Hematopoietic multipotent progenitor cell treated with erythropoietin and hydrocortisone succinate and interleukin-3 and kit ligand, for 17 days (in vitro differentiated cells): ENCODE results near the gene MEGF9.
A peak's percentile ranks its signal among the peaks of the same experiment; 100 is the strongest.

Experiments
- DNase-seq: peaks from one replicate; pipeline ENCODE4 v3.0.0-alpha.2; 2015; ENCODE audit warnings: low spot score

Gene MEGF9

DNA sequence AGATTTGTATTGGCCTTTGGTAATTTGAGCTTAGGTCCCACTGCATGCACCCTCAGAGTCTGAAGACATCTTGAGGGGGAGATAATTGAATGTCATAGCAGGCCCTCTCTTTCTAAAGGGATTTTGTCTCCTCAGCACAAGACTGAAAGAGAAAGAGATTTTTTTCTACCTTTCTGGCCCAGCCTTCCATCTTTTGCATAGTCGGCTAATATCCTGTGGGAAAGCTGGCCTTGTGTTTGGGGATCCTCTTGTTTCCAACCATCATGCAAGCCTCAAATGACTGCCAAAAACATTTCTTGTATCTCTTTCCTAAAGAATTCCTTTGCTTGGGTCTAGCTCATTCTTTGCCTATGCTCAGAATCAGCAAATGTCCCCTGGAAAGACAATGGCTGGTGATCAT, 92.3 kb downstream of the MEGF9 start:
- no peak for DNase-seq

DNA sequence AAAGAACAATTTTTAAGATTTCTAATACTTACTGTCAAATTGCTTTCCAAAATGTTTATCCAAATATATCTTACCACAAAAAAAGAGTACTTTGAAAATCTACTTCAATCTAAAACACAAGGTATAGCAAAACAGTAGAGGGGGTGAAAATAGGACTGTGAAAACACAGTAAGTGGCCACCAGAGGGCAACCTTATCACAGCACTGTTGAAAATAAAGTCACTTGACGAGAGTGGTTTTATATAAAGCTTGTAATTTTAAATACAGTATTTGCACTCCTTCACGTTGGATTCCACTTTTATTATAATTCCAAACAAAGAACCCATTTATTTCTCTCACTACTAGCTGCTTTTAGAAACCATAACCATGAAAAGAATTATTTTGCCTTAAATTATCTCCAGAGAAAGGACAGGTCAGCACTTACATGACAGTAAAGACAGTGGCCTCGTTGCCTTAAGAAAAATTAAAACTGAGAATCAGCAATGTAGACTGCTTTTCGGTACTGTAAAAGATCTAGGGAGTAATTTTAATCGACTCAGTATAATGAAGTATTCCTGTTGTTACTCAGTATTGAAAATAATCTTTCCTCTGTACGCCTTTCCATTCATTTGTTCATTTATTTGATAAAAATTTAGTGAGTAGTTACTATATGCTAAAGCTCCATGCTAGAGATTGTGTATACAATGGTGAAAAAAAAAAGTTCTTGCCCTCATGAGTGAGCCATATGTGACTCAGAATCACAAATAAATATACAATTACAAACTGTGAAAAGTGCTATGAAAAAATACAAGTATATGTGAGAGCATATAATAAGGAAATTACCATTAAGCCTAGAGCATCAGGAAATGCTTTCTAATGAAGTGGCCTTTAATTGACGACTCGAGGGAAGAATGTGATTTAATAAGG, 94.3 kb downstream of the MEGF9 start:
- peak; percentile 85 for DNase-seq

DNA sequence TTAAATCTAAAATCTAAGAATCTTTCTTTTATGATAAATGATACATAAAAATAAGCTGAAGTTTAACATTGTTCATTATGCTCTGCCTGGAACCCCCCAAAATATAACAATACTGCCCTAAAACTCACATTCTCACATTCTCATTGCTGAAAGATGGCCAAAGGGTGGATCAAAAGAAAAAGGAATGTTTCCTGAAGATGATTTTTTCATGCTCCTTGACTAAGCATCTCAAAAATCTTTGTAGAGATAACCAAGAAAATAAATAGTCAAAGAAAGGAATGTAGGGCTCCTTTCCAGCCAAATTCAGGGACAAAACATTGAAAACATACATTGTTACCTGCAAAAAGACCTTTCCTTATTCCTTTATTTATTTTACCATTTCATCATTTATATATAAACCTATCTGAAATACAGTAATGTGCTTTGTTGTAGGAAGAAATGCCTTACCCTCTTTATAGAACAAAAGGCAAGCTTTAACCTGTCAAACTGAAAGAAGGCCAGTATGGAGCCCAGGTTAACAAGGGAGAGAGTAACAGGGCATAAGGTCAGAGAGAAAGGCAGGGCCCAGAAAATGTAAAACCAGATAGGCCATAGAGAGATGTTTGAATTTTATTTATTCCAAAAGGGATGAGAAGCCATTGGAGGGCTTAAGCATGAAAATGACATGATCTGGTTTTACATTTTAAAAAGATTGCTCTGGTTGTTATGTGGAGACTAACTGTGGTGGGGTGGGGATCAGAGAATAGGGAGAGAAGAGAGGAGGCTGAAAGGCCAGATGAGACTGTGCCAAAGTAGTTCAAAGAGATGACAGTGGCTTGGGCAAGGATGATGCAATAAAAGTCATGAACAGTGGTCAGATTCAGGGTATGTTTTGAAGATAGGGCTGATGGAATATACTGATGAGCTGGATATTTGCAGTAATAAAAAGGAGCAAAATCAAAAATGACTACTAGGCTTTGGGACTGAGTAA, 97.0 kb downstream of the MEGF9 start:
- no peak for DNase-seq

DNA sequence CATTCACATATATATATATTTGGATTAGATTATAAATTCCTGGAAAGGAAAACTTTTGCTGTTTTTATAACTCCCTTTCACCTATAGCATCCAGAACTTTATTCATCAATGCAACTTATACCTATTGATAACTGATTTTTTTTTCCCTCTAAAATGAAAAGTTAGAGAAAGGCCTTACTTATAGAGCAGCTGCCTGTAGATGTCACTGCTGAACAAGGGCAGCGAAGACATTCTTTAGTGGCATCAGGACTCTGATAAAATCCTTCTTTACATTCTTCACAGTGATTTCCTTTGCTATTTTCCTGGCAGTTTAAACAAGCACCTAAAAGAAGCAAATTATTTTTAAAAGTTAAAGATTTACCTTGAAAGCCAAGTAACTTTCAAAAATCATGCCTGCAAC, 102.1 kb downstream of the MEGF9 start:
- no peak for DNase-seq

DNA sequence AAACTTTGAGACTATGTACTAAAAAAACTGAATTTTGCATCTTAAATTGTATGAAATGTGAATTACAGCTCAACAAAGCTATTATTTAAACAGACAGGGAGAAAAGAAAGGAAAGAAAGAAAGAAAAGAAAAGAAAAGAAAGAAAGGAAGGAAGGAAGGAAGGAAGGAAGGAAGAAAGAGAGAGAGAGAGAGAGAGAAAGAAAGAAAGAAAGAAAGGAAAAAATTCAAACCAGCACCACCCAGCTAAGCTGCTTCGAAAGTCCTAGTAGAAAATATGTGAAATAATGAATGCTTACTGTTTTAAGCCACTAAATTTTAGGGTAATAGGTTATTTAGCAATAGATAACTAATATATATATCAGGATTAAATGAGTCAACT, 102.6 kb downstream of the MEGF9 start:
- no peak for DNase-seq

DNA sequence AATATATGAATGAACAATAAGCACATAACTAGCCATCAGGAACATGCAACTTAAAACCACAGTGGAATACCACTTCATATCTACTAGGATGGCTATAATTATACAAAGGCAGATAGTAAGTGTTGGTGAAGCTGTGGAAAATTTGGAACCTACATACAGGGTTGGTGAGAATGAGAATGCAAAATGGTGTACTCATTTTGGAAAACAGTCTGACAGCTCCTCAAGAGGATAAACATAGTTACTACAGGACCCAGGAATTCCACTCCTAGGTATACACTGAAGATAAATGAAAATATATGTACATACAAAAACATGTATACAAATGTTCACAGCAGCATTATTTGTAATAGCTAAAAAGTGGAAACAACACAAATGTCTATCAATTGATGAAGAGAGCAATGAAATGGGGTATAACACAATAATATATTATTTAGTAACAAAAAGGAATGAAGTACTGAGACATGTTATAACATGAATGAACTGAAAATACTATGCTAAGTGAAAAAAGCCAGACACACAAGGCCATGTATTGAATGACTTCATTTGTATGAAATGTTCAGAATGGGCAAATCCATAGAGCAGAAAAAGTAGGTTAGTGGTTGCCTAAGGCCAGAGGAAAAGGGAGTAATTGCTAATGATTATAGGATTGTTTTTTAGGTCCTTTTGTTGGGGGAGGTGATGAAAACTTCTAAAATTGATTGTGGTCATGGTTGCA, 103.1 kb downstream of the MEGF9 start:
- DNase-seq: peak; percentile 45

DNA sequence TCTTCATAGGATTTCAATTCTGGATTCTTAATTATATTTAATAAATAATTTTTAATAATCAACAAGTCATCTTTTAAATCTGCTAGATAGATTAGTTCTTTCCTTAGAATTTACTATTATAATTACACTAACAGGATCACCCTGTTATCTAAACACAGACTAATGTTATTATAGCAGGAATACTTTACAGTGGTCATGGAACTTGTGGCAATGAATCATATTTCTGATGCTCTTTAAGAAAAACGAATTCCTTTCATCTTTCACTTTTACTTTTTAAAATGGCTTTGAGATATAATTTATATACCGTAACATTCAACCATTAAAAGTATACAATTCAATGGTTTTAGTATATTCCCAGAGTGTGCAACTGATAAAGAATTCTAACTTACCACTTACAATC, 104.6 kb downstream of the MEGF9 start:
- DNase-seq: no peak

DNA sequence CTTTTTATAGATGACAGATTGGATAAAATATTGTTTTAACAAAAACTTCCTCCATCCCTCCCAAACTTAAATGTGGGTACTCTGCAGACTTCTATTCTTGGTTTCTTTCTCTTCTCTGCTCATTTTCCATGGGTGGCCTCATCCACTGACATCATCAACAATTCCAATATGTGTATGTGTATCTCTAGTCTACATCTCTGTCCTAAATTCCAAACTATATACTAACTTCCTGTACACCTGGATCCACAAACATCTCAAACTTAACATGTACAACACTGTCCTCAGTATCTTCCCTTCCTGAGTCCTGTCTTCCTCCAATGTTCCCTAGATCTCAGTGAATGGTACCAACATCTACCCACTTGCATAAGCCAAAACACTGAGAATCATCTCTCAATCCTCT, 105.8 kb downstream of the MEGF9 start:
- DNase-seq: no peak

DNA sequence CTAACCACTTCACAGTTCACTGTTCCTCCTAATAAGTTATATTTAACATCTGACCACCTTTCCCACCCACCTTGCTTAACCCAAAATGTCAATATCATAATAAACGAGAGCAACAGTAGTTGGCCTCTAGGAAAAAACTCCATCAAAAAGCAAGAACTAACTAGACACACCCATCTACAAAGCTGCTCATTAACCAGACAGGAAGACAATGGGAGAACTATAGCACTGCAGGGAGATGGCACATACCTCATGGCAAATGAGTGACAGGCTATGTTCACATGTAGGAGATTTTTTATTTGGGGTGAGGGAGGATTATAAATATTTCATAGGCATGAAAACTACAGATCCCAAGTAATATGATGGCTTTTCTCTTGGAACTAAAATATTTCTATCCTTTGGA, 110.7 kb downstream of the MEGF9 start:
- no peak for DNase-seq

DNA sequence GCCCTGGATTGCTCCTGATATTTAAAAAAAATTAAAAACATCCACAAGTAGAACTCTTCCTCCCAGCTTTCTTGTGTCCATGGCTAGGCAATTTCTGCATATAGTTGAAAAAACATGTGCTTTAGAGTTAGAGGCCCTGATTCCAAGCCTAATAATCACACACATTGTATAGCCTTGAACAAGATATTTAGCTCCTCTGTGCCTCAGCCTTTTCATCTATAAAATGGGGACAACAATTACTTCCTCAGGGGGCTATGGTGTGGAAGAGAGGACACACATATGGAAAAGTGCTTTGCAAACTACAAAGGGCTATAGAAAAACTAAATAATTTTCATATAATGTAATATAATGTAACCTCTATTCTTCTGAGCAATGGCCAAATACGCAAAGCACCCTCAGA, 111.3 kb downstream of the MEGF9 start:
- no peak for DNase-seq

DNA sequence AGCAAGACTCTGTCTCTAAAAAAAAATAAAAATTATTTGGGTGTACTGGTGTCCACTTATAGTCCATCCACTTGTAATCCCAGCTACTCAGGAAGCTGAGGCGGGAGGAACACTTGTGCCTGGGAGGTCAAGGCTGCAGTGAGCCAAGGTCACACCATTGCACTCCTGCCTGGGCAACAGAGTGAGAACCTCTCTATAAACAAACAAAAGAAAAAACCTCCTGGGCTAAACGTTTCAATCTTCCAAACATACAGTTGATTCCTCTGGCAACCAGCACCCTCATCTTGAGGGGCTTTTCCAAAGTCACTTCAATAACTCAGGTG, 120.4 kb downstream of the MEGF9 start:
- DNase-seq: no peak

DNA sequence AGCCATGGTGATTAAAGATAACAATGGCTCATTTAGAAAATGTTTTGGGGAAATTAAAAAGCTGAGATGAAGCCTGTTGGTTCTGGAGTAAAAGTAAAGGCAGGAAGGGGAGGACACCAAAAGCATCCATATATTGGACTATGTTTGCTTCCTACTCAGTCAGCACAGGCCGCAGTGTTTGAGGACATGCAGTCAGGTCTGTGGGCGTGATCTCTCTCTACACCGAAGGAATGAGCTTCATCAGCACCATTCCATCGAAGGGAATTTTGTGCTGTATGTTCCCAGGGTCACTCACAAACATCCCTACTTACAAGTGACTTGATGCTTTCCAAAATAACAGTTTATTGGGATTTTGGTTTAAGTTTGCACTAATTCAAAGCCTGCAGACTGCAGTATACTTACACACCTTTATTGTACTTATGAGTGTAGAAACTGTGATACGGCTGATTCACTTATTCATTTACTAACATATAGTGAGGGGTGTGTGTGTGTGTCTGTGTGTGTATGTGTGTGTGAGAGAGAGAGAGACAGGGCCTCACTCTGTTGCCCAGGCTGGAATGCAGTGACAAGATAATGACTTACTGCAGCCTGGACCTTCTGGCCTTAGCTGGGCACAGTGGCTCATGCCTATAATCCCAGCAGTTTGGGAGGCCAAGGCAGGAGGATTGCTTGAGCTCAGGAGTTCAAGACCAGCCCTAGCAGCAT, 120.9 kb downstream of the MEGF9 start:
- DNase-seq: no peak

DNA sequence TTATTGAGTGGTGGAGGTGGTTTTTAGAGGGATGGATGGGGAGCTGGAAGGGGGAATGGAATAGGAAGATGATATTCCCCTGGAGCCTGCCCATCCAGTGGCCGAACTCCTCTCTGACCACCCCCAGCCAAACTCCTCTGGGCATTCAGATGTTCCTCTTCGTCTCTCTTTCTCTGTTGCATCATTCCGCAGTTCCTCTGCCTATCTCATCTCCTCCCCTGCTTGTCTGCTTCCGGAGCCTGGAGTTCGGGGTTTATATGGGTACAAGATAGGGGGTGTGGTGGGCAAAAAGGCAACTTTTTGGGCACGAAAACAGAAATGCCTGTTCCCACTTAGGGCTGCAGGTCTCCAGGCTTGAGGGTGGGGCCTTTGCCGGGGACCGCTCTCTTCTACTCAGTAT, 122.1 kb downstream of the MEGF9 start:
- no peak for DNase-seq

DNA sequence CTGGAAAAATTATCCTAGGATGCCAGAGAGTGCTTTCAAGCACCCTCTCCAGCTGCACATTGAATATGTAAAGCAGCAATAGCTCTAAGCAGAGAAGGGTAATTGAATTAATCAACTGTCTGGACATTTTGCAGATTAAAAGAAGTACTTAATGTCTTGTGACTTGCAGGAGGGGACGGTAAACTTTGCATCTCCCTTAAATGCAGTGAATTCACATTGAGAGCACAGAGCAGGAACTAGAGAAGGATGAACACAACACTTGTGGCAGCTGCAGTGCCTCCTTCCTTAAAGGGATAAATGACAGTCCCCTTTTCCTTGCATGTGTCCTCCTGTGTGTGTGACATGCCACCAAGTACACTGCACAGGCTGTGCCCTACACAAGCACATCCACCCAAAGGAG, 126.9 kb downstream of the MEGF9 start:
- no peak for DNase-seq

DNA sequence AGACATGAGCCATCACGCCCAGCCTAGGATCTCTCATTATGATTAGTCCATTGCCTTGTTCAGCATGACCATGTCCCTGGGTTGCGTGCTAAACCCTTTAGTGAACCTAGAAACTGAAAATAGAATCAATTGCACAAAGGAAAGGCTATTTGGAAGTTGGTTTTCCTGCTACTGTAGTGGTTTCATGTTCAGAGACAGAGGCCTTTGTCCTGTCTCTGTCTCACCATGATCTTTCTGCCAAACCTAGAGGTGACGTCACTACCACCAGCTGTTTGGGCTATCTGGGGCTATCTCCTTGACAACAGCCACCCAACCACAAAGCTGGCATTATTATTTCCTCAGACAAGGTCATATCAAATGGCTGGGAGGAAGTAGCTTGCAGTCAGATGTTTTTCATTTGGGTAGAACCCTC, 130.3 kb downstream of the MEGF9 start:
- peak; percentile 38 for DNase-seq

DNA sequence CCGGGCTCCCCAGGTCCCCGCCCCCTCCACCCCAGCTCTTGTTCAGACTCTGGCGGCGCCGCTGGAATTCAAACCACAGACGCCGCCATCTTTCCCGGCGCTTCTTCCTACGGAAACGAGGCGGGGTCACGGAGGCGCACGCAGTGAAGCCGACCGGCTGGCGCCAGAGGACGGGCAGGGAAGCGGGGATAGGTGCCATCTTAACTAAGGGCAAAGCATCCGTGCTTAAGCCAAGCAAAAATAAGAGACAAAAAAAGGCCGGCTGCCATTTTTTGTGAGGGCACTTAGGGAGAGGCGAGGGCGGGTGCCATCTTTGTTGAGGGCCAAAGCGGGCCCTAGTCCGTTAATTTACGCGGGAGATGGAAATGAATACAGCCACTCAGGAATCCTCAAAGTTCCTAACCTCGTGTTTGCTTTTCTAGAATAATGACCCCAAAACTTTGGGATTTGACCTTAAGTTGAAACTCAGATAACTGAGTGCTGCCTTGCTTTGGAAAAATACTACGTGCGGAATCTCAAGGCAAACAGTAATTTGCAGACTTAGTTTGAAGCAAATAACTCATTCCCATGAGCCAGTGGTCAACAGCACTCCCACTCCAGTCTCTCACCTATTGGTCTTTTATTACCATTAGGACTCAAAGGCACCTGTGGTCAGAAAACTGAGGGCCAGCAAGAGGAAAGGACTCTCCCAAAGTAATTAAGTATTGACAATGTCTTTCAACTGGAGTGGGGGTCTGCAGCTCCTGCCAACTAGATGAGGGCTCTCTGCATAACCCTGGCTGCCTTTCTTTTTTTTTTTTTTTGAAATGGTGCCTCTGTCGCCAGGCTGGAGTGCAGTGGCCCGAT, 134.0 kb downstream of the MEGF9 start, which contains the start of gene CDK5RAP2:
Gene CDK5RAP2, minus strand, starts transcription at position 117 of the 846 bp plus-strand sequence. CDS start 189 bp downstream, outside the sequence.
- DNase-seq: peak; percentile 86

DNA sequence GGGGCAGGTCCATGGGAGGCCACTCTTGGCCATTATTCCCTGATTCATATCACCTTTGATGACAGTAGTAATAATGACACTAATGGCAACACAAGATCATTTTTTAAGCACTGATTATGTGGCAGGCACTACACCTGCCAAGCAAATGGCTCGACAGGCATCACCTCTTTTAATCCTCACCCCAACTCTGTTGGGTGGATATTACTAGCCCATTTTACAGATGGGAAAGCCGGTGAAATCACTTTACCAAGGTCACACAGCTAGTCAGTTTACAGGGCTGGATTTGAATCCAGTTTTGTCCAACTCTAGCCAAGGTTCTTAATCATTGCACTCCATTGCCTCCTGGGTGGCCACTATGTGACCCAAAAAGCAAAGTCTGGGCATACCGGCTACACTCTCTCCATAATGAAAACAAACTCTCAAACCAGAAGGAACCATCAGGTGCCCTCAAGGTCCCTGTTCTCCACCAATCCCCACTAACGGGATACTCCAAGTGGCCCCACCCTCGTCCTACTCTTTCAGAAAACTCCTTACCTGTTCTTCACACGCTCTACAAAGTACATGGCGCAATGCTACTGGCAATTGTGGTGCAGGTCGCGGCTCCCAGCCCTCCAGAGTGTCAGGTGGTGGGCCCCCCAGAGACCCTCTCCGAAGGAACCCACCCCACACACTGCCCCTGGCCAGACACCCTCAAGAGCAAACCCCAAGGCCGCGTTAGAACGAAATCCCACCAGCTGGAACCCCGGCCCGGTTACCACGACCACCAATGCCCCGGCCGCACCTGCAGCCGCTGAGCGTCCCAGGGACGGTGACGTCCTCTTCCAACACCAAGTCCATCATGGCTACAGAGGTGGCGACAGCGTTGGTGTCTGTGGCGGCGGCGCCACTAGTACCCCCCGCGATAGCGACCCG, 134.9 kb downstream of the MEGF9 start:
- no peak for DNase-seq

DNA sequence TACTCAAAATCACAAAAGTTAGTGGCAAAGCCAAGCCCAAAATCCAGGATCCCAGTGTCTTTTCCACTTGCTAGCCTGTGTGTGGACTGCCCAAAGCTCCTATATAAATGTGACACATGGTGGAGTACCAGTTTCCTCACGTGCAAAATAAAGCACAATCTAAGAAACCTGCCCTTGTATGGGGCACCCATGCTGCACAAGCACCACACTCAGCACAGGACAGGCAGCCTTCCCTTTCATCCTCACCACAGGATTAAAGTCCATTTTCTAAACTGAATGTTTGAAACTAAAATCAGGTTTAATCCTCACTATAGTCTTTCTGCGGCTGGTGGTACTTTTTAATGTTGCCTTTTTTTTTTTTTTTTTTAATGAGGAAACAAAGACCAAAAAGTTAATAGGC, 139.8 kb downstream of the MEGF9 start:
- no peak for DNase-seq

DNA sequence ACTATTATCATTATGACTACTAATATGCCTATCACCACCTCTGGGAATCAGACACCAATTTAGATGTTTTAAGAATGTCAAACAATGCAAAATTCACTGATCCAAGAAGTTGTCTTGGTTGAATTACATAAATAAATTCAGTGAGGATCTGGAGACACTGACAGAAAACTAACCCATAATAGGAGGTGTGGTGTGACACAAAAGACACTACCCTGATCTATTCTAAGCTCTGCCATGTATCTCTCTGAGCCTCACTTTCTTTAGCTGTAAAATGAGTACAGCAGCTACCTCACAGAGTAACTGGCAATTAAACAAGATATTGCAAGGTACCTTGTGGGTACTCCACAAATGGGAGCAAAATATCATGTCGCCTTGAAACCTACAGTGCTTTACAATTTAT, 141.8 kb downstream of the MEGF9 start:
- no peak for DNase-seq
